Choroid plexus epithelial cell (primary cell): ENCODE results near the gene PTPN14.

ENCODE experiments used
- DNase-seq: peaks from one replicate; pipeline ENCODE4 v3.0.0-alpha.2; 2010; ENCODE audit warnings: low read depth
- H3K4me3 ChIP-seq: 2 replicates; pipeline ENCODE4 v1.5.1; 2011; ENCODE audit warnings: low read depth, mild to moderate bottlenecking, control low read depth, low read length, moderate library complexity
- TF ChIP-seq, protein P1 (sequence below): conservative IDR thresholded peaks from 2 replicates; pipeline ENCODE4 v1.5.1; 2011; ENCODE audit warnings: low read depth, mild to moderate bottlenecking, control low read depth, inconsistent platforms, low read length, moderate library complexity

The PTPN14 gene

DNA sequence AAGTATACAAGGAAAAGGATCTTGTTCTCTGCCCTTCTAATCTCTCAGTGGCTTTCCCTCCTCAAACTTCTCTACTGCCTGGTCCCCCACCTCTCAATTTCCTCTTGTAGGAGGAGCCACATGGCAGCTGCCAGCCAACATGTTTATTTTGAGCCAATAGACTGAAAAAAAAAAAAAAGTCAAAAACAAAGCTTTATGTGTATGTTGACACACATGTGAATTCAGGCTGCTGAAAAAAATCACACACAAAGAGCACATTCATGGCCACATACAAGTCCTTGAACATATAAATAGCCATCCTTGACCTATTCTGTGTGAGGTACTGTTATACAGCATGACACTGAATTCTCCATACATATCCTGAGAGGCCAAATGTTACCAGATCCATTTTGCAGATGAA is 3.7 kb downstream of the PTPN14 start:
- no peak for DNase-seq
- H3K4me3 ChIP-seq = no peak overlapping the region
- TF ChIP-seq, protein P1, sequence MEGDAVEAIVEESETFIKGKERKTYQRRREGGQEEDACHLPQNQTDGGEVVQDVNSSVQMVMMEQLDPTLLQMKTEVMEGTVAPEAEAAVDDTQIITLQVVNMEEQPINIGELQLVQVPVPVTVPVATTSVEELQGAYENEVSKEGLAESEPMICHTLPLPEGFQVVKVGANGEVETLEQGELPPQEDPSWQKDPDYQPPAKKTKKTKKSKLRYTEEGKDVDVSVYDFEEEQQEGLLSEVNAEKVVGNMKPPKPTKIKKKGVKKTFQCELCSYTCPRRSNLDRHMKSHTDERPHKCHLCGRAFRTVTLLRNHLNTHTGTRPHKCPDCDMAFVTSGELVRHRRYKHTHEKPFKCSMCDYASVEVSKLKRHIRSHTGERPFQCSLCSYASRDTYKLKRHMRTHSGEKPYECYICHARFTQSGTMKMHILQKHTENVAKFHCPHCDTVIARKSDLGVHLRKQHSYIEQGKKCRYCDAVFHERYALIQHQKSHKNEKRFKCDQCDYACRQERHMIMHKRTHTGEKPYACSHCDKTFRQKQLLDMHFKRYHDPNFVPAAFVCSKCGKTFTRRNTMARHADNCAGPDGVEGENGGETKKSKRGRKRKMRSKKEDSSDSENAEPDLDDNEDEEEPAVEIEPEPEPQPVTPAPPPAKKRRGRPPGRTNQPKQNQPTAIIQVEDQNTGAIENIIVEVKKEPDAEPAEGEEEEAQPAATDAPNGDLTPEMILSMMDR = no peak

DNA sequence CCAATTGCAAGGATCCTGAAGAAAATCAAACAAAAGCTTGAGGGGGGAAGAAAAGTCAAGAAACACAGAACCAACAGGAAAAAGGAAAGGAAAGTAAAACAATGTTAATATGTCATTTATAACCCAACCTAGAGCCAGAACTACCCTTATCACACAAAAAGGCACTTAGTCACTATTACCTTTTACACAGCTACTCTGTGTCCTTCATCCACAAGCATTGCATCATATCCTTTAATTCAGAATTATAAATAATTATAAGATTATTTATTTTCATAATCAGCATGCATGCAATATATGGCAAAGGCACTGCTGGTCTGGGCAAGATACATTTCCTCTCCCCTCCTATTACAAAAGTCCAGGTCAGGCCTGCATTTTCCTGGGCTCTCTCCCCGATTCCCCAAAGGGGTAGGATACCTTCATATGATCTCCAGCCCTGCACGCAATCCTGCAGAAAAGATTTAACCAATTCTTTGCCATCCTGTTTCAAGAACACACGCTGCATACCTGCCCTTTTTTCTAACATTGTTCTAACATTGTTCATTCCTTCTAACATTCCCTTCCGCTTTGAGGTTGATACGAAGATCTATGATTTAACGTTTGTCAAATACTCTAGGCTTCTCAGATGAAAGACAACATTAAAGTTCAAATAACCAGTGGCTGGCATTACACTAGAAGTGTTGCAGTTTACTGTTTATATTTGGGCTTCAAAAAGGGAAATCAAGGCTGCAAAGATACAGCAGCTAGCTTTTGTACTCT is 4.3 kb downstream of the PTPN14 start:
- DNase-seq = no peak
- TF ChIP-seq, protein P1 = no peak
- H3K4me3 ChIP-seq = no peak overlapping the region

DNA sequence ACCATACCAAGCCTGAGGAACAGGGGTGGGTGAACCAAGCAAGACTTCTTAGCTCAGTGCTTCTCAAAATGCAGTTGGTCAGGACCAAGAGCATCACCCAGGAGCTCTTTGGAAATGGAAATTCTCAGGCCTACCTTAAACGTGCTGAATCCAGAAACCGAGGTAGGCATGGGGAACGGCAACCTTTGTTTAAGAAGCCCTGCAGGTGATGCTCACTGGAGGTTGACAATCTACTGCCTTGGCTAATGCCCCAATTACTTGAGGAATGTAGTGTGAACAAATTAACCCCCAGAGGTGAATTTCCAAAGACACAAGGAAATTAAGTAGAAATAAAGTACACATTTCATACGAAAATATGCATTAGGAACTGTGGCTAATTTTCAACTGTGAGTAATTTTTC is 5.3 kb downstream of the PTPN14 start:
- DNase-seq = no peak
- TF ChIP-seq, protein P1 = no peak
- H3K4me3 ChIP-seq = no peak overlapping the region

DNA sequence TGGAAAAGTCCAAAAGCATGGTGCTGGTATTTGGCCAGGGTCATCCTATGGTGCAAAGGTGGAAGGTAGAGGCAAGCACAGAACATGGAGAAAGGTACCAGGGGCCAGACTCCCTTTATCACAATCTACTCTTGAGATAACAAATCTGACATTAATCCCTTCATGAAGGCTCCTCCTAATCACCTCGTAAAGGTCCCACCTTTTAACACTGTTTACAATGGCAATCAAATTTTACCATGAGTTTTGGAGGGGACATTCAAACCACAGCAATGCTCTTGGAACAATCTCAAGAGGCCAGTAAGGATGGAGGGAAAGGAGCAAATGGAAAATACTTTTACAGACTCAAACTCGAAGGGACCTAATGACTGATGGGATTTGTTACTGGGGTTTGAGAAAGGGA is 6.1 kb downstream of the PTPN14 start:
- TF ChIP-seq, protein P1 = no peak
- no peak for DNase-seq
- no peak overlapping the region for H3K4me3 ChIP-seq

DNA sequence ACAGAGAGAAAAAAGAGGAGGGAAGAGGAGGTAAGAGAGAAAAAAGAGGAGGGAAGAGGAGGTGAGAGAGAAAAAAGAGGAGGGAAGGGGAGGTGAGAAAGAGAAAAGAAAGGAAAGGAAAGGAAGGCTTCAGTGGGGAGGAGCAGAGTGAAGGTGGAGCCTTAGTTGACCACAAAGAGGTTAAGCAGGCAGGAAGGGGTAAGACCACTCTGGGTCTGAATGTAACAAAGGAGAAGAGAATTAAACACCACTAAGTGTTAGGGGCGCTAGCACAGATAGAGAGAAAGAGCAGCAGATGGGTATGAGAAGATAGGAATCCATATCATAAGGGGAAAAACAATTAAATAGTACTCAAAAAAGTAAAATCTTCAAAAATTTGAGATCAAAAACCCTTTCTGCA is 6.6 kb downstream of the PTPN14 start:
- no peak for DNase-seq
- H3K4me3 ChIP-seq = no peak overlapping the region
- TF ChIP-seq, protein P1 = no peak

DNA sequence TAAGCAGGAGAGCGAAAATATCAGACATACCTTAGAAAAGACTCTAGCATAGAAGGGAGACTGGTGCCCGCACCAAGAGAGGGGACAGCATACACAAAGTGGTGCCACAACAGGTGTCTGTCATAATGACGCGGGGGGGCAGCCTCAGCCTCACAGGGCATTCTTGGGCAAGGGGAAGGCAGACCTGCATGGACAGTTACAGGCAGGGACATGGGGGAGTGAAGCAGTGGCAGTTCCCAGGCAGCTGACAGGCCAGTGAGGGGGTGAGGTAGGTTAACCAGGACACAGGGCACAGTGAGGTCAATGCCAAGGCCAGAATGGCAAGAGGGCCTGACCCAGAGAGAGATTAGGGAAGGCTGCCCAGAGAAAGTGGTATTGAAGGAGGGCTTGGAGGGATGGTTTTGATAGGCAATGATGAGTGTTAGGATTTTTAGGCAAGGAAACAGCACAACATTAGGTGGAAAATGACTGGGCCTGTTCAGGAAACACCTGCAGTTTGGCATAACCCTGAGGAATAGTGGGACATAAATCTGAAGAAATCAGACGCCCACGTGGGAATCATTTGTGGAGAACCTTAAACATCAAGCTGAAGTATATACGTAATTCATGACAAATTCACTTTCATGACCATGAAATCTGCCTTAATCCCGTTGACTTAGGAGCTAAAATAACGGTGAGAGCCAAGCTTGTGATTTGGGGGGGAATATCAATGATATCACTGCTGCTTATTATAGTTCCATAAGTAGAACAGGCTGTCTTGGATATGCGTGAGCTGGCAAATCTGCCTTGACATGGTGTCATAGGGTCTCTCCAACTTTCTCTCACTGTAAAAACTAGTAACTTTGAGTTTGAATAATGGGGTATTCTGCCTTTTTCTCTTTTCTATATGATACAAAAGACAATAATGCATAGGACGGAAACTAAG is 8.9 kb downstream of the PTPN14 start:
- no peak for DNase-seq
- TF ChIP-seq, protein P1 = no peak
- H3K4me3 ChIP-seq = no peak overlapping the region
